Calu3 (cell line): ENCODE data around the gene RSRC1. TPM values are rescaled to one million over a fixed set of nuclear protein-coding genes. Genes with fewer than 3 reads are reported as not detected.

Source experiments
- BruUV-seq: library from RNA; stranded (reverse); fragments of 400-500 nt; replicated peaks from 2 replicates; lab custom pipeline; 2021; lab: Mats Ljungman, UMichigan
- CTCF ChIA-PET: fragments of 300-600 bp; sonication (Branson Sonifier 250); formaldehyde crosslinking; loops from one replicate; lab custom pipeline; 2022; ENCODE audit warnings: antibody characterized with exemption; lab: Charles Lee
- DNase-seq: peaks from one replicate; pipeline ENCODE4 v3.0.0; 2022
- H3K27ac Mint-ChIP-seq: one replicate; pipeline ENCODE4 v1.8.0; 2022; ENCODE audit warnings: mixed read lengths; ENCODE audit not compliant: unreplicated experiment
- H3K27me3 Mint-ChIP-seq: one replicate; pipeline ENCODE4 v1.8.0; 2022; ENCODE audit warnings: mixed read lengths; ENCODE audit not compliant: unreplicated experiment
- H3K36me3 Mint-ChIP-seq: one replicate; pipeline ENCODE4 v1.8.0; 2022; ENCODE audit warnings: mild to moderate bottlenecking, moderate library complexity, mixed read lengths; ENCODE audit not compliant: insufficient read depth, unreplicated experiment
- H3K4me1 Mint-ChIP-seq: one replicate; pipeline ENCODE4 v1.8.0; 2022; ENCODE audit warnings: mild to moderate bottlenecking, low read depth, mixed read lengths; ENCODE audit not compliant: unreplicated experiment
- H3K4me3 Mint-ChIP-seq: one replicate; pipeline ENCODE4 v1.8.0; 2022; ENCODE audit warnings: mild to moderate bottlenecking, low read depth, moderate library complexity, mixed read lengths; ENCODE audit not compliant: unreplicated experiment
- H3K9me3 Mint-ChIP-seq: one replicate; pipeline ENCODE4 v1.8.0; 2022; ENCODE audit warnings: low read depth, mixed read lengths; ENCODE audit not compliant: unreplicated experiment
- CTCF ChIP-seq: fragments of 200-600 bp; IDR thresholded peaks from one replicate; pipeline ENCODE4 v1.8.0; 2022; ENCODE audit warnings: antibody characterized with exemption; ENCODE audit not compliant: unreplicated experiment
- intact Hi-C: fragments of 100-400 bp; cut with micrococcal nuclease; formaldehyde crosslinking; loops from one replicate; pipeline ENCODE4 v1.10.0; 2022; ENCODE audit not compliant: unreplicated experiment
- total RNA-seq: library from RNA; stranded (reverse); gene quantifications from 2 replicates; pipeline ENCODE4 v1.2.3, GENCODE V29; 2022

Gene RSRC1
- total RNA-seq, 1 experiment from 2014 or later: 81.3 TPM

- no peaks in the 10 kb centered on the region for H3K9me3 Mint-ChIP-seq
- CTCF ChIA-PET: no interaction called here
- H3K27me3 Mint-ChIP-seq: no peaks in the 10 kb centered on the region
- H3K36me3 Mint-ChIP-seq: peaks cover 5% of the 10 kb centered on the region
- BruUV-seq: no TSS peak
- no peak overlapping the region for H3K27ac Mint-ChIP-seq
- peaks cover 10% of the 10 kb centered on the region for H3K4me1 Mint-ChIP-seq
- no peak for TF ChIP-seq CTCF
- no peak overlapping the region for H3K4me3 Mint-ChIP-seq
- no peak for DNase-seq
- intact Hi-C loops: no loop called here
Measured at GRCh38 chr3:158148218-158148617, 38.3 kb downstream of the RSRC1 start.

GRCh38 chr3:158152186-158152585, 42.3 kb downstream of the RSRC1 start:
- Mint-ChIP-seq H3K4me1 (peaks cover 10% of the 10 kb centered on the region), H3K27me3 (no peaks in the 10 kb centered on the region), H3K27ac (no peak overlapping the region), H3K9me3 (peaks cover 3% of the 10 kb centered on the region), H3K4me3 (no peak overlapping the region), H3K36me3 (peaks cover 5% of the 10 kb centered on the region)
- TF ChIP-seq CTCF: no peak
- intact Hi-C loops: no loop called here
- no peak for DNase-seq
- CTCF ChIA-PET: no interaction called here
- BruUV-seq: no TSS peak

DNA sequence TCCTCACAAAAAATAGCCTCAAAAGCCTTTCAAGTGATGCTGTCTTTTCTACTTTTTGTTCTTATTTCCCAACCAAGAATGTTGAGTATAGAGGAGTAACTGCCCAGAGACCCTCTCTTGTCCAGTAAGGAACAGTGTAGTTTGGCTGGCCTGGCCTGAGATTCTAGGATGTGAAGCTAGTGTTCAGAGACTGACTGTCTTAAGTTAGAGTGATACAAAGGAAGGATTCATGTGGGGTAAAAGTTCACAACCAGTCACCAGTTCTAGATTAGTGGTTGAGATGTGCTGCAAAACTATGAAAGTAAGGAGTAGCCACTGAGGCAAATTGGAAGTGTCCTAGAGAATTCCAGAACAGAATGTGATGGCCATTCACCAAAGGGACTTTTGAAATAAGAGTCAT, 49.1 kb downstream of the RSRC1 start:
- H3K4me3 Mint-ChIP-seq: no peak overlapping the region
- peaks cover 3% of the 10 kb centered on the region for H3K9me3 Mint-ChIP-seq
- no peaks in the 10 kb centered on the region for H3K27me3 Mint-ChIP-seq
- TF ChIP-seq CTCF: no peak
- DNase-seq: no peak
- CTCF ChIA-PET: interaction anchor here (0.7 kb wide), 1 partner anchor 684 kb away, joined by 3 read pairs; no protein-coding TSS in a partner anchor
- H3K4me1 Mint-ChIP-seq: peaks cover 18% of the 10 kb centered on the region
- no peaks in the 10 kb centered on the region for H3K36me3 Mint-ChIP-seq
- no peak overlapping the region for H3K27ac Mint-ChIP-seq
- intact Hi-C loops: no loop called here
- BruUV-seq: no TSS peak

- TF ChIP-seq CTCF: no peak
- CTCF ChIA-PET: interaction anchor here (0.5 kb wide), 1 partner anchor 179 kb away, joined by 3 read pairs; no protein-coding TSS in a partner anchor
- Mint-ChIP-seq H3K27me3 (no peaks in the 10 kb centered on the region), H3K9me3 (peaks cover 3% of the 10 kb centered on the region), H3K4me3 (no peak overlapping the region), H3K36me3 (no peaks in the 10 kb centered on the region), H3K27ac (no peak overlapping the region), H3K4me1 (peaks cover 18% of the 10 kb centered on the region)
- no peak for DNase-seq
- no TSS peak for BruUV-seq
- intact Hi-C loops: no loop called here
Measured at GRCh38 chr3:158159714-158160113, 49.8 kb downstream of the RSRC1 start.
